ENCODE results near the gene FUNDC2.

The FUNDC2 gene

GRCh38 chrX:155046811-155047528 is 20.3 kb downstream of the FUNDC2 start:
- no peak for TF ChIP-seq CTCF (IDR thresholded peaks at IDR 0.05)
- no peak for DNase-seq (ENCODE audit: low spot score)
- Histone ChIP-seq H3K27ac (no peak overlapping the region), H3K4me3 (no peak overlapping the region)

- DNase-seq (ENCODE audit: low spot score) = no peak
- no peak for TF ChIP-seq CTCF (IDR thresholded peaks at IDR 0.05)
- Histone ChIP-seq H3K4me3 (no peak overlapping the region), H3K27ac (no peak overlapping the region)
Observed at GRCh38 chrX:155048977-155049619, 22.5 kb downstream of the FUNDC2 start.

- no peak for DNase-seq (ENCODE audit: low spot score)
- Histone ChIP-seq H3K27ac (no peak overlapping the region), H3K4me3 (no peak overlapping the region)
- no peak for TF ChIP-seq CTCF (IDR thresholded peaks at IDR 0.05)
Observed at GRCh38 chrX:155052738-155053498, 26.3 kb downstream of the FUNDC2 start.

GRCh38 chrX:155053656-155054055 is 27.0 kb downstream of the FUNDC2 start:
- DNase-seq (ENCODE audit: low spot score) = no peak
- Histone ChIP-seq H3K4me3 (no peak overlapping the region), H3K27ac (no peak overlapping the region)
- no peak for TF ChIP-seq CTCF (IDR thresholded peaks at IDR 0.05)

GRCh38 chrX:155054255-155054654 is 27.6 kb downstream of the FUNDC2 start:
- no peak for DNase-seq (ENCODE audit: low spot score)
- Histone ChIP-seq H3K4me3 (no peak overlapping the region), H3K27ac (no peak overlapping the region)
- no peak for TF ChIP-seq CTCF (IDR thresholded peaks at IDR 0.05)

GRCh38 chrX:155055494-155055893 is 28.9 kb downstream of the FUNDC2 start:
- DNase-seq (ENCODE audit: low spot score) = no peak
- Histone ChIP-seq H3K27ac (no peak overlapping the region), H3K4me3 (no peak overlapping the region)
- no peak for TF ChIP-seq CTCF (IDR thresholded peaks at IDR 0.05)

Data from coronary artery (tissue), 2 donors.